HG03135 (cell line): ENCODE measurements around the gene KLHL4.
"Not testable (repeated sequence)": the region's sequence is repeated elsewhere in the genome, so short reads cannot be mapped to it uniquely, and the experiment has no call there.

Source experiments
- ATAC-seq: cut with Tn5 transposase; IDR thresholded peaks from one replicate; pipeline ENCODE4 v1.9.1; 2021; ENCODE audit warnings: mild to moderate bottlenecking, moderate library complexity; ENCODE audit not compliant: unreplicated experiment

The KLHL4 gene

DNA sequence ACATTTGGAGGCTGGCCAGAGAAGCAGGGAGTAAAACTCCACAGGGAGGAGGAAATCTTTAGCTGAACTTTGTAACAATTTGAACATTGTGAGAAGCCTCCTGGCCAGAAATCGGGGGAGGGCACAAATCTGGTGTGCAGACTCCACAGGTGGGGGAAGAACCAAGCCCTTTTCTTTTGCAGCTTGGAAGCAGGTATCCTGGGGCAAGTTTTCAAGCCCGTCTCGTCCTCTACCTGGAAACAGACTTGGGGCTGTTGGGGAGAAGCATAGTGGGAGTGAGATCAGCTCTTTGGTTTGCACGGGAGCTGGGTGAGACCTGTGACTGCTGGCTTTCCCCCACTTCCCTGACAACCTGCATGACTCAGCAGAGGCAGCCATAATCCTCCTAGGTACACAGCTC, 123.8 kb downstream of the KLHL4 start:
- ATAC-seq, result not testable (repeated sequence)

DNA sequence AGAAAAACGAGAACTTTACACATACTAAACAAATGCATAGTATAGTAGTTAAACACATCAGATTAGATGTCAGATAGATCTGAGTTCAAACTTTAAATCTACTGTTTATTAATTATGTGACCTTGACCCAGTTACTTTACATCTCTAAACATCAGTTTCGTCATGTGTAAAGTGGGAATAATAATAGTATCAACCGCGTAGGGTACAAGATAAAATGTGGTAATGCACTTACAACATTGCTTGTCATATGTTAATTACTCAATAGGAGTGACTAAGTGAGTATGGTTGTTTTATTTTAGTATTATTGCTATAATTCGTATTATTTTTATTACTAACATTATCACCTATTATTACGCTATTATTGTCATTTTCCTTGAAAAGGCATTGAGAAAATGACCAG, 144.2 kb downstream of the KLHL4 start:
- no peak for ATAC-seq

DNA sequence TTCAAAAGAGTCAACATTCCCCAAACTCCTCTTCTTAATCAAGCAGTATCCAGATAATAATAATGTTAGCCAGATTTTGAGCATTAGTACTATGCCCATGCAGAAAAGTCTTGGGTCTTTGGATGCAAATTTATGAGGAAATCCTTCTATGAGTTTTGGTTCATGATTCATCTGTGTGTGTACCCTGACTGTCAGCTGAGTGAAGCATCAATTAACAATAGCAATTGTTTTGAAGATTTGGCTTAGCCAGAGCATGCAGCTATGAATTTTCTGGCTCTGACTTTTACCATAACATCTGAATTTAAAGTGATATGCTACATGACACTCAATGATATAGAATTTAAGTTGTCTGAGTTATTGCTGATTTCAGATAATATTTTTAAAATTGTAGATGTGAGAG, 145.8 kb downstream of the KLHL4 start:
- no peak for ATAC-seq

DNA sequence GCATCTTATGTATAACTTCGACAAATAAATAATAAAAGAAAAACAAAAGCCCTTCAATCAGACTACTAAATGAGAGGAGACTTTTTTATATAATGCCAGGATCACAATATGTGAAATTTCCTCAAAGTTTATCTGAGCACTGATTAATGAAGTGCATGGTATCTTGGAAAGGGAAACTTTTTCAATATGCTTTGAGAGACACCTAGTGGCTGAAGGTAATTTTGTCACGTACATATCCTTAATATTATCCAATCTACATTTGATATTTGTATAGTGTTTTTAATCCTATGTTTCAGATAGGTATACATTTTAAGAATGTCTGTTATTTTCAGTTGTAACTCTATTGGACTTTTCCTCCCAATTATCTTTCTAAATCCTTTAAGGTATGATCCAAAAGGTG, 146.8 kb downstream of the KLHL4 start:
- no peak for ATAC-seq

DNA sequence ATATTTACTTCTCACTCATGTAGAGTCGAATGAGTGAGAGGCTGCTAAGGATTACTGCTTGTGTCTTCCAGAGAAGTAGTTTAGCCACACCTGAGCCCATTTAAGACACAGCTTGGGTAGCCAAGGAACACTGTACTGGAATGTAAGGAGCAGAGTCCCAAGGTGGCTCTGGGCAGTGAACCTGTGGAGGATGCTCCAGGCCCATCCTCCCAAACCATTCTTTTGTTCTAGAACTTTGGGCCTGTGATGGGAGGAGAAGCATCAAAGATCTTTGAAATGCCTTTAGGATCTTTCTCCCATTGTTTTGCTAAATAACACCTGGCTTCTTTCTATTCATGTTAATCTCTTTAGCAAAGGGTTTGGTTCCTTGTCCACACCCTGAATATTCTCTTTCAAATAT, 162.2 kb downstream of the KLHL4 start:
- no peak for ATAC-seq

DNA sequence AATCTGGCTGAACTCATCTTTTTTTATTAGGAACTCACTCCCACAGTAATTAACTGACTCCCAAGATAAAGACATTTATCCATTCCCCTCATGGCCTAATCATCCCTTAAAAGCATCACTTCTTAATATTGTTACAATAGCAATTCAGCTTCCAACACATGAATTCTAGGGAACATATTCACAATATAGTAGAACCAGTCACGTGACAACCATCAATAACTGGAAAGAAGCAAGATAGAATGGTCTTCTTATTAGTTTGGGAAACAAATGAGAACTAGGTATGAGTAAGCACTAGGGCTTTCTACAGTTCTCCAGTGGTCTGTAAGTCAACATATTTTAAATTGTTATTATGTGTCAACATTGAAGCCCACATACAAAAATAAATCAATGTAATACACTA, 170.1 kb downstream of the KLHL4 start:
- no peak for ATAC-seq

DNA sequence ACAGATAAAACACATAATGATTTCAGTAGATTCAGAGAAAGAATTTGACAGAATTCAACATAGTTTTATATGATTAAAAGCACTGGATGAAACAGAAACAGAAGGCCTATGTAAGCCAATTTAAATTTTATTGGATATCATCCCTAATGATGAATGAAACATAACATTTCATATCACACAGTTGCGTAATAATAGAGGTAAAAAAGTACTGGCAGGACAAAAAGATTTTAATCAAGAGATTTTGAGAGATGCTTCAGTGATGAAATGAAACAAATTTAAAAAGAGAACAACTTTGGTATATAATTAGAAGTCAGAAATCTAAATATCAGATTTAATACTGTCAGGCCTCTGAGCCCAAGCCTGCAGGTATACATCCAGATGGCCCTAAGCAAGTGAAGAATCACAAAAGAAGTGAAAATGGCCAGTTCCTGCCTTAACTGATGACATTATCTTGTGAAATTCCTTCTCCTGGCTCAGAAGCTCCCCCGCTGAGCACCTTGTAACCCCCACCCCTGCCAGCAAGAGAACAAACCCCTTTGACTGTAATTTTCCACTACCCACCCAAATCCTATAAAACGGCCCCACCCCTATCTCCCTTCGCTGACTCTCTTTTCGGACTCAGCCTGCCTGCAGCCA, 170.6 kb downstream of the KLHL4 start:
- not testable (repeated sequence) for ATAC-seq

DNA sequence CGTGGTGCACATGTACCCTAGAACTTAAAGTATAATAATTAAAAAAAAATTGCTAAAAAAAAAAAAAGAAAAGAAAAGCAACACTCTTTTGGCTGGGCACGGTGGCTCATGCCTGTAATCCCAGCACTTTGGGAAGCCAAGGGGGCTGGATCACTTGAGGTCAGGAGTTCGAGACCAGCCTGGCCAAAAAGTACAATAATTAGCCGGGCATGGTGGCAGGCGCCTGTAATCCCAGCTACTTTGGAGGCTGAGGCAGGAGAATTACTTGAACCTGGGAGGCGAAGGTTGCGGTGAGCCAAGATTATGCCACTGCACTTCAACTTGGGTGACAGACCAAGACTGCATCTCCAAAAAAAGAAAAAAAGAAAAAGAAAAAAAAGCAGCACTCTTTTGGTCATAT, 171.6 kb downstream of the KLHL4 start:
- ATAC-seq, result not testable (repeated sequence)

DNA sequence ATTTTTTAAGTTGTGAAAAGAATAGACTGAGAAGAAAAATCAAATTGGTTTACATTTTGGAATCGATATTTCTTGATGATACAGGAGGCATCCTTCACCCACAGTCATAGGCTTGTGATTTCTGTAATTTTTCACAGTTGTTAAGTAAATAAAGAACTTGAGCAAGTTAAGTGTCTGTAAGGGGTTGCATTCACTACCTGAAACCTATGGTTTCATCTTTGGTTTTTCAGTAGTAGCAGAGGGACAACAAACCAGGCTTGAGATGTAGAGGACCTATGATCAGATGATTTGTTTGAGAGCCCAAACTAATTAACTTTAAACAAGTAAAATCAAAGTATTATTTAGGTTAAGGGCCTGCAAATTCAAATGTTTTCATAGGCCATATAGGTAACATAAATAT, 175.6 kb downstream of the KLHL4 start:
- no peak for ATAC-seq

DNA sequence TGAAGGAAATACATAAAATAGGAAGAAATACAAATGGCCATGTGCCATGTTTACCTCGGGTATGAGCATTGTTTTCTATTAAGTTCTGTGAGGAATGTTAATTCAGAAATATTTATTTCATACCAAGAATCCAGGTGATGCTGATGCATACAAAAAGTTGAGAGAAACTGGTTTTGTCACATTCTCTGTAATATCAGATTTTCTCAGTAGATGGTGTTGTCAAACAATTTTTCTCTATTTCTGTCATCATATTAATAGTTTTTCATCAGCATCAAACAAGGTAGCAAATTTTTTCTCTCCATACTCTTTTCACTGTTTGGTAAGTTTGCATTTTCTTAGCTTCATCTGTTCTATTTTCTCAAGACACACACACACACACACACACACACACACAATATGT, 179.8 kb downstream of the KLHL4 start:
- no peak for ATAC-seq

DNA sequence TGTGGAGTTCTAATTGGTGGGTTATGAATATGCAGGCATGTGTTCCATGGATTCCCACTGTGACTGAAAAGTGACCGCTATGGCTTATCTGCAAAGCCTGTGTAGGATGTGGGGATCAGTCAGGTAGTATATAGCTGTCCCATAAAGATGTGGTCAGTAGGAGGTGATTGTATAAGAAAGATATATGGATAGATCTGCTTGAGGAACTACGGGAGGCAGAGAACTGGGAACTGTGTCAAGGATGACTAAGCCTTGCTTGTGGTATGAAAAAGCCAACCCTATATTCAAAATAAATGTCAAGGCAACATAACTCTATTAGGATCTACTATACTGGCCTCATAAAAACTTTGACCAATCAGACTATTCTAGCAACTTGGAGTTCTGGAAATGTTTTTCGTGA, 185.2 kb downstream of the KLHL4 start:
- ATAC-seq, result no peak

DNA sequence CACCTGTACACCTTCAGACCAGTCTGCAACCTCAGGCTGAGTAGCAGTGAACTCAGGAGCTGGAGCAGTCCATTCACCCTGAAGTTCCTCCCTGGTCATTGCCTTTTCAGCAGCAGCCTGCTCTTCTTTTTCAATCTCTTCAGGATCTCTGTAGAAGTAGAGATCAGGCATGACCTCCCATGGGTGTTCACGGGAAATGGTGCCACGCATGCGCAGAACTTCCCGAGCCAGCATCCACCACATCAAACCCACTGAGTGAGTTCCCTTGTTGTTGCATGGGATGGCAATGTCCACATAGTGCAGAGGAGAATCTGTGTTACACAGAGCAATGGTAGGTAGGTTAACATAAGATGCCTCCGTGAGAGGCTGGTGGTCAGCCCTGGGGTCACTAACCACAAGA, 185.9 kb downstream of the KLHL4 start:
- ATAC-seq, result not testable (repeated sequence)

DNA sequence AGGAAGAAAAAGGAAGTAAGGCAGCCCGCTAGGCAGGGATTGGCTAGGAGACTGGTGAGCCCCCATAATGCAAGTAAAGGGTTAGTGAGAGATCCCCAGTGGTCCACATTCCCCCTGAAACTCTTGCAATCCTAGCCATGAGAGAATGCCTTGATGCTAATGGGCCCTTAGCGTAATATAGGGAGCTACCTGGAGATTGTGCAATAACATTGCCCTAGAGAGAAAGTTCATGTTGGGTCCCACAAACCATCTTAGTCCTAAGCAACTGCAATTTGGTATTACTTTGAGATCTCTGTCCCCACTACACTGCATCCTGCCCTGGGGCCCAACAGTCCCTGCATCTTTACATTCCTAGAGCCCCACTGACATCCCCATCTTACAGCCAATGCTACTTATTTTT, 188.5 kb downstream of the KLHL4 start:
- ATAC-seq, result no peak

DNA sequence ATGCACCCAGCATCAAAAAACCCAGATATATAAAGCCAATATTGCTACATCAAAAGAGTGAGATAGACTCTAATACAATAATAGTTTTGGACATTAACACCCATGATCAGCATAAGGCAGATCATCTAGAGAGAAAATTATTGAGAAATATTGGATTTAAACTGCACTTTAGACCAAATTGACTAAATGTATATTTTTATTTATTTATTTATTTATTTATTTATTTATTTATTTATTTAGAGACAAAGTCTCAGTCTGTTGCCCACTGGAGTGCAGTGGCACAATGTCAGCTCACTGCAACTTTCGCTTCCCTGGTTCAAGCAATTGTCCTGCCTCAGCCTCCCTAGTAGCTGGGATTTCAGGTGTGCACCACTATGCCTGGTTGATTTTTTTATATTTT, 193.0 kb downstream of the KLHL4 start:
- ATAC-seq, result no peak
